A172 (cell line): ENCODE data around the gene PROX1. TPM values are rescaled to one million over a fixed set of nuclear protein-coding genes. Genes with fewer than 3 reads are reported as not detected.
A peak's percentile ranks its signal among the peaks of the same experiment; 100 is the strongest.

Source experiments
- DNase-seq: peaks from one replicate; pipeline ENCODE4 v3.0.0-alpha.2; 2015; ENCODE audit warnings: low spot score
- total RNA-seq: library from RNA; depleted of rRNA; stranded (reverse); fragments of >200 nt; shearing (Covaris generic); gene quantifications from 2 replicates; pipeline ENCODE4 v1.2.3, GENCODE V29; 2014

PROX1 gene
- total RNA-seq, 1 experiment from 2014 or later: not detected

DNA sequence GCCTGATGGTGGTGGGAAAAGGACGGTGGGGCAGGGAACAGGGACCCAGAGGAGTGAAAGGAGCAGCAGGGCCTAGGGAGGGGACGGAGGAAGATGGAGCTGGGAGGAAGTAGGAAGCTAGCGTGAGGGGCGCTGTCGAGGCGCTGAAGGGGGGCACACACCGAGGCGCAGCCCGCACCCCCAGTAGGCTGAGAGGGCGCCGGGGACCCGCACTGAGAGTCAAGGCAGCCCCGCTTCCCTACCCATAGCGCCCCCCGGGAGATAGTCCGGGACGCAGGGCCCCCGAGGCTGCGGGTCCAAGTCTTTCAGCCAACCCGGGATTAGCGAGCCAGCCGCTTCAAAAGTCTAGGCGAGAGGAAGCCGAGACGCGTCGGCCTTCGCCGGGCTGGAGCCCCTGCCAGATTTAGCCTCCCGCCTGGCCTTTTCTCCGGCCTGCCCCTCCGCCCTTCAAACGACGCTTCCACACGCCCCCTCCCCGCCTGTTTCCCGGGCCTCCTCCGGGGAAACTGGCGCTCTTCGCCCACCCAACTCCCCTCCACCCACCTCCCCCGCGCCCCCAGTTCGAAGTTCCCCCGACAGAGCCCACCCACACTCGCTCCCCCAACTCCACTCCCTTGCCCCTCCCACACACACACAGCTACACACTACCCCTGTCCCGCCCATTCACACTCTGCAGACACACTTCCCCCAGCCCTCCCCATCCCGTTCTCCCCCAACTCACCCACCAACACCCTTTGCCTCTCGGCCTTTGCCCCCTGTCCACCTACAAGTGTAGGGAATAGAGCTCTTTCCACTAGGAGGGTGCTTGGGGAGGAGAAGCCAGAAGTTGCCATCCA is 7.8 kb upstream of the PROX1 start:
- DNase-seq: no peak

DNA sequence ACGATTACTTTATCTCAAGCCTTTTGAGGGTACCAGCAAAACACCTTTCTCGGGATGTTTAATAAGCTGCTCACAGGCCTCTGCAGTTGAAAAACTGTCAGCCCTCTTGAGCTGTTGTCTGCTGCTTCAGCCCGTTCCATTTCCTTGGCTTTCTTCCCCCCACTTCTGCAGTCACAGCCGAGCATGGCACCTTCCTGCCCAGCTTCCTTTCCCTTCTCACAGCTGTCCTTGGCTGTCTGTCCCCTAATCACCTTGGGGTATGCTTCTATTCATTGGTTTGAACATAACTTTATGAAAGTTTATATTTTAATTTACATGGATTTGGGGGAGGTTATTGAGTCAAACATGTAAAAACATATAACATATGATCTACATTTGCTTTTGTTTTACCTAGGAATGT is 6.9 kb upstream of the PROX1 start:
- no peak for DNase-seq

DNA sequence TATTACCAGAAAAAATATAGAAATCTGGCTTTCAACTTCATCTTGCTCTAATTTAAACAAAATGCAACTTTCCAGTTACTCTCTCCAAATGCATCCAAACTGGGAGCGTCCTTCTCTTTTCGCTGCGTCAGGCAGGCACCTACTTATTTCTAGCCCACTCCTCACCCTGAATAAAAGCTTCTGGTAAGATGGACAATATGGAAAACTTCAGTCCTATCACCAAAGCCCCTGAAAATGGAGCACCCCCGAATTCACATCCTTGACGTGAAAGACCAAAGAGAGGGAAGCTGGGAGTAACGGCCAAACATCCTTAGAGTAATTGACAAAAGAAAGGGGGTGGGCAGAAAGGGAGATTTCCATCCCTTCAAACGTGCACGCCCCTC is 5.5 kb upstream of the PROX1 start:
- no peak for DNase-seq

- DNase-seq: no peak
Measured at GRCh38 chr1:213982672-213983492, 4.9 kb upstream of the PROX1 start.

- no peak for DNase-seq
Measured at GRCh38 chr1:213983493-213984386, 4.0 kb upstream of the PROX1 start.

GRCh38 chr1:213984387-213985208 is 3.2 kb upstream of the PROX1 start:
- no peak for DNase-seq

GRCh38 chr1:213985209-213986019 is 2.4 kb upstream of the PROX1 start:
- no peak for DNase-seq

DNA sequence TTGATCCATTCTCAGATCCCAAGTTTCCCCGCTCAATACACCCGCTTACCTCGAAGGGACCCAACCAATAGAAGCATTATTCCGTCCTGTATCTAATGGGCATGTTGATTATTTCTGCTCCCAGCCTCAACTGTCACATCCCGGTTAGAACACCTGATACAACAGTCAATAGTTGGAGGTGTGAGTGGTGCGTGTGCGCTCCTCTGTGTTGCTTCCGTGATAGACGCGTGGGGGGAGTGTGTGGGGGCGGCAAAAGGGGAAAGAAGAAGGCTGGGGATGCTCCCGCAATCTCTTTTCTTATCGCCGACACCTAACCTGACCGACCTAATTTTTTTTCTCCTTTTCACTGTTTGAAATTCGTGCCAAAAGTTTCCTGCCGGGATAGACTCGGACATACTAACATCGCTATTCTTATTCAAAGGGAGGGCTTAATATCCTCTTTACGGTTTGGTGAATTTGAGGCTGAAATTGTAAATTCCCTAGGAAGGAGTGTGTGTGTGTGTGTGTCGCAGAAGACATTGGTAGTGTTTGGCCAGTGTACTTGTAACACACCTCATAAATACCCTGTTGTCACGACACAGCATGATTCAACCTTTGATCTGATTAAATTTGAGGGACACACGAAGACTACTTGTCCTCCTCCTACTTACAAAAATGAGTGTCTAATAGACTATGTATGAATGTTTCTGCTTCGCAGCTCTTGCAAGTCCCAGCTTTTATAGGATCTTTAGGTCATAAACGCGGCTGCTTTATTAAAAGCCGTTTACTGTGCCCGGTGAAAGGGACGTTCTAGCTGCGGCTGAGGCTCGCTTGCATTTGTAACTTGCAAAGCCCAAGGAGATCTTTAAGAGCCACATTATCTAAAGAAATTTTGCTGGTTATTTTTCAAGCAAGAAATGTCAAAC is 1.5 kb upstream of the PROX1 start:
- DNase-seq: no peak

DNA sequence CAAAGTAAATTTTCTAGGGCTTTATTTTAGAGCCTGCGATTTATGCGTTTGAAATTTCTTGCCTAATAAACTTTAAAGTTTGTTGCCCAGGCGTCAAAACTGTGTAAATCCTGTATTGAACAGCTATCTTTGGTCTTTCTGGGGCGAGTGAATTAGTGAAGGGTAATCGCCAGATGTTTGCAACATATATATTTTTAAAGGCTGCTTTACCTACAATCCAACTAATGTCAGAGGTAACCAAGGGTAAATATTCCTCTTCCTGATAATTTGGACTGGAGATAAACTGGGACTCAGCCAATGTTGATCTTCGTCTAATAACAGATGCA is 885 bp upstream of the PROX1 start:
- DNase-seq: no peak

GRCh38 chr1:213987422-213987926 is 299 bp upstream of the PROX1 start:
- no peak for DNase-seq

GRCh38 chr1:213988507-213989001 is 781 bp downstream of the PROX1 start:
- DNase-seq: peak; percentile 23

- no peak for DNase-seq
Measured at GRCh38 chr1:213989002-213989855, 1.5 kb downstream of the PROX1 start.

- DNase-seq: no peak
Measured at GRCh38 chr1:213993929-213994328, 6.2 kb downstream of the PROX1 start.

DNA sequence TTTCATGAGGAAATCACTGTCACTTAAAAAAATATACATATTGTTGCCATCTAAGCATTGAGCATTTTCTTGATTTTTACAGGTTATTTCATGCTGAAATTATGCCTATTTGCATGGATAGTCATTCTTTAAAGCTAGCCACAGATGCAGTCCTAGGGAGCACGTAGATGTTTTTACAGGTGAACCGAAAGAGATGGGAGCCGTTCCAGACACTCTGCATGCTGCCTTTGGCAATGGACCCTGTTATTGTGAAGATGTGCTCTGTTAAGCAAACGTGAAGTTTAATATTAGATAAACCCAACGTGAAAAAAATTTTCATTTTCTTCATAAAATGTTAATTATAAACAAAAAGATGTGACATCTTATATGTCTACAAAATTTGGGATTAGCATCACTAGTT is 7.1 kb downstream of the PROX1 start:
- DNase-seq: no peak

DNA sequence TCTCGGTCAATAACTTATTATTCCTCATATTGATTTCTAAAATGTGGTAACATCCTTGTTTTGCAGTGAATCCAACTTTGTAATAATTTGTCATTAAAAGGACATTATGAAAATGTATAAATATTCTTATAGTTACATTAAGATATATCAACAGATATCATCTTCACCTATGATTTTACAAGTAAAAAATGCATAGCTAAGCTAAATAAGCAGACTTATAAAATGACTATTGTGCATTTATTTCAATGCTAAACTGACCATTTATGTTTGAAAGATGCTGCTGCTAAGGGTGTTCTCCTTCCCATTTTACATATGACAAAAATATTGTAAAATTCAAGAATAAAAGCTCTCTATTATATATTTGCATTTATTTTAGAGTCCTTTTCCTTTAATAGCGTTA is 7.8 kb downstream of the PROX1 start:
- no peak for DNase-seq

DNA sequence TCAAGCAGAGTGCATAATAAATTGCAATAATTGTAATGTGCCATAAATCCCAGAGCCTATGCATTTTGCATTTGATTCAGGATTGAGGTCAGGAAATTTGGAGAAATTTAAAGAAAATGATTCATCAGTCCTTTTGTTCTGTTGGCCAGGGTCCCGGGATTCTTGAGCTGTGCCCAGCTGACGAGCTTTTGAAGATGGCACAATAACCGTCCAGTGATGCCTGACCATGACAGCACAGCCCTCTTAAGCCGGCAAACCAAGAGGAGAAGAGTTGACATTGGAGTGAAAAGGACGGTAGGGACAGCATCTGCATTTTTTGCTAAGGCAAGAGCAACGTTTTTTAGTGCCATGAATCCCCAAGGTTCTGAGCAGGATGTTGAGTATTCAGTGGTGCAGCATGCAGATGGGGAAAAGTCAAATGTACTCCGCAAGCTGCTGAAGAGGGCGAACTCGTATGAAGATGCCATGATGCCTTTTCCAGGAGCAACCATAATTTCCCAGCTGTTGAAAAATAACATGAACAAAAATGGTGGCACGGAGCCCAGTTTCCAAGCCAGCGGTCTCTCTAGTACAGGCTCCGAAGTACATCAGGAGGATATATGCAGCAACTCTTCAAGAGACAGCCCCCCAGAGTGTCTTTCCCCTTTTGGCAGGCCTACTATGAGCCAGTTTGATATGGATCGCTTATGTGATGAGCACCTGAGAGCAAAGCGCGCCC is 8.7 kb downstream of the PROX1 start:
- no peak for DNase-seq

DNA sequence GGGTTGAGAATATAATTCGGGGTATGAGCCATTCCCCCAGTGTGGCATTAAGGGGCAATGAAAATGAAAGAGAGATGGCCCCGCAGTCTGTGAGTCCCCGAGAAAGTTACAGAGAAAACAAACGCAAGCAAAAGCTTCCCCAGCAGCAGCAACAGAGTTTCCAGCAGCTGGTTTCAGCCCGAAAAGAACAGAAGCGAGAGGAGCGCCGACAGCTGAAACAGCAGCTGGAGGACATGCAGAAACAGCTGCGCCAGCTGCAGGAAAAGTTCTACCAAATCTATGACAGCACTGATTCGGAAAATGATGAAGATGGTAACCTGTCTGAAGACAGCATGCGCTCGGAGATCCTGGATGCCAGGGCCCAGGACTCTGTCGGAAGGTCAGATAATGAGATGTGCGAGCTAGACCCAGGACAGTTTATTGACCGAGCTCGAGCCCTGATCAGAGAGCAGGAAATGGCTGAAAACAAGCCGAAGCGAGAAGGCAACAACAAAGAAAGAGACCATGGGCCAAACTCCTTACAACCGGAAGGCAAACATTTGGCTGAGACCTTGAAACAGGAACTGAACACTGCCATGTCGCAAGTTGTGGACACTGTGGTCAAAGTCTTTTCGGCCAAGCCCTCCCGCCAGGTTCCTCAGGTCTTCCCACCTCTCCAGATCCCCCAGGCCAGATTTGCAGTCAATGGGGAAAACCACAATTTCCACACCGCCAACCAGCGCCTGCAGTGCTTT is 9.4 kb downstream of the PROX1 start:
- DNase-seq: no peak
